Activated CD4-positive, alpha-beta T cell treated with anti-CD3 and anti-CD28 coated beads, Interleukin-2, Interleukin-6, amounts not matched to agents 100 ng/mL and 50 ng/mL, durations not matched to agents 16 hours and 8 hours (primary cell): Measurements from ENCODE around the gene IRF4.
"Not testable (repeated sequence)": the region's sequence is repeated elsewhere in the genome, so short reads cannot be mapped to it uniquely, and the experiment has no call there.

Experiments
- DNase-seq: peaks from one replicate; pipeline ENCODE4 v3.0.0-alpha.2; 2020

Gene IRF4

DNA sequence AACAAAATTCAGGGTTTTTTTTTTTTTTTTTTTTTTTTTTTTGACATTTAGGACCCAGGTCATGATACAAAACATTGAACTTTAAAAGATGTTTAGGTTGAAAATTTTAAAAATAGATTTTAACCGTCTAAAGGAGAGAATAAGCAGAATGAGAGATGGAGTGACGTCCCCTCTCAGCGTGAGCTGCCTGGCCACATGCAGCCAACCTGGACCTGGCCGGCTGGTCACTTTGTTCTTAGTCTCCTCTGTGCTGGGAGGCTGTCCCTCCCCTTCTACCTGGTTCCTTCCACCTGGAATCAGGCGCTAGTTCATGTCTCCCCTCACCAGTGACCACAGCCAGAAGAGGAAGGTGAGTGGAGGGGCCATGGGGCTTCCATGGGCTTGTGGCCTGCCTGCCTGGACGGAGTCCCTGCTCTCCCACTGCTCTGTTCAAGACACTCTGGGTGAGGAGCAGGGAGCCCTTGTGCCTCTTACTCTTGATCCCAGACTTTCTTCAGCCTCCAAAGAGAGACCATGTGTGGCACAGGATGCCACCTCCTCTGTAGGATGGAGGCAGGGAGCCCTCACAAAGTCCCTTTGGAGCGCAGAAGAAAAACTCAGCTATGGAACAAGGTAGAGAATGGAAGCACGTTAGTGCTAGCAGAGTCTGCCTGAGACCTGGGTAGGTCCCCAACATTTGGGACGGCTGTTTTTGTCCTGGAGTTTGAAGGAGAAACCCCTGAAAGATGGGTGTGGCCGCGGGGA, 31.7 kb downstream of the IRF4 start:
- DNase-seq: no peak

DNA sequence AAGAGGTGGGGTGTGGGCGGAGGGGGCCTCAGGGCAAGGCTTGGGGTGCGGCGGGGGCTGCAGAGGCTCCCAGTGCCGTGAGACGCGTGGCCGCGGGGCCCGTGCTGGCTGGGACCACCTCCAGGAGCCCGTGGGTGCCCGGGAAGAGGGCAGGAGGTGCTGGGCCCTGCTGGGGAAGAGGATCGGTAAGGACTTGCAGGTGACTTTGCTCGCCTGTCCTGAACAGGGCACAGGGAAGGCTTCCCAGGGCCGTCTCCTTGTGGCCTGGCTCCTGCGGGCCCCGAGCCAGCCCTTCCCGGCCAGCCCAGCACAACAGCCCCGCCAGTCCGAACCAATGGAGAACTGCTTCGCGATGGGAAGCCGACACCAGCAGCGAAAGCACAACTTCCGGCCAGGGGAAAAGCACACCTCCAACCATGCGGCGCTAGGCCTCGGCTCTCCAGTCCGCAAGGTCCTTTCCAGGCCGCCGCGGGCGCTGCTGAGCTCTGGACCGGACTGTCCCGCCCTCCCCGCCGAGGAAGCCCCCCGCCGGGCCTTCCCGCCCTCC, 32.3 kb downstream of the IRF4 start:
- DNase-seq: no peak

DNA sequence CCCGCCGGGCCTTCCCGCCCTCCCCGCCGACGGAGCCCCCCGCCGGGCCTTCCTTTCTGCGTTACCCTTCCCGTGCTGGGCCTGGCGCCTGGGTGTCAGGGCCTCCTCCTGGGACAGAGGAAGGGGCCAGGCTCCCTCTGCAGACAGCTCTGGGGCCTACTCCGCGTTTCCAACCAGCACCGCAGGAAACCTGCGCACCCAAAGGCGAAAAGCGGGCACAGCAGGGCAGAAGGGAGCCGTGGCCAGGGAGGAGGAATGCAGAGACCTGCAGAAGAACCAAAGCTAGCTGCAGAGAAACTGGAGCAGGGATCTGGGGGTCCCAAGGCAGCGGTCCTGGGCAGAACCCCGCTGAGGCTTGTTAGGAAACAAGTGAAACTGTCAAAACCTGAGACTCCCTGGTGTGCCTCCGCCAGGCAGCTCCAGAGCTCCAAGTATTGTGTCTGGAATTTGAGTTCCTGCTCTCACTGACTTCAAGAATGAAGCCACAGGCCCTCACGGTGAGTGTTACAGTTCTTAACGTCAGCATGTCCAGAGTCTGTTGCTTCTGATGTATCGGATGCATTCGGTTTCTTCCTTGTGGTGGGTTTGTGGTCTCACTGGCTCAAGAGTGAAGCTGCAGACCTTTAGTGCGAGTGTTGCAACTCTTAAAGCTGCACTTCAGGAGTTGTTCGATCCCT, 33.3 kb downstream of the IRF4 start:
- DNase-seq: no peak

DNA sequence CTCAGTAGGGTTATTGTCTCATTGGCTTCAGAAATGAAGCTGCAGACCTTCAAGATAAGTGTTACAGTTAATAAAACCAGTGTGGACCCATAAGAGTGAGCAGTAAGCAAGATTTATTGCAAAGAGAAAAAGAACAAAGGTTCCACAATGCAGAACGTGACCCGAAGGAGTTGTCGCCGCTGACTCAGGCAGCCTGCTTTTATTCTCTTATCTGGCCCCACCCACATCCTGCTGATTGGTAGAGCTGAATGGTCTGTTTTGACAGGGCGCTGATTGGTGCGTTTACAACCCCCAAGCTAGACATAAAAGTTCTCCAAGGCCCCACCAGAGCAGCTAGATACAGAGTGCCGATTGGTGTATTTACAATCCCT, 33.9 kb downstream of the IRF4 start:
- DNase-seq: not testable (repeated sequence)

DNA sequence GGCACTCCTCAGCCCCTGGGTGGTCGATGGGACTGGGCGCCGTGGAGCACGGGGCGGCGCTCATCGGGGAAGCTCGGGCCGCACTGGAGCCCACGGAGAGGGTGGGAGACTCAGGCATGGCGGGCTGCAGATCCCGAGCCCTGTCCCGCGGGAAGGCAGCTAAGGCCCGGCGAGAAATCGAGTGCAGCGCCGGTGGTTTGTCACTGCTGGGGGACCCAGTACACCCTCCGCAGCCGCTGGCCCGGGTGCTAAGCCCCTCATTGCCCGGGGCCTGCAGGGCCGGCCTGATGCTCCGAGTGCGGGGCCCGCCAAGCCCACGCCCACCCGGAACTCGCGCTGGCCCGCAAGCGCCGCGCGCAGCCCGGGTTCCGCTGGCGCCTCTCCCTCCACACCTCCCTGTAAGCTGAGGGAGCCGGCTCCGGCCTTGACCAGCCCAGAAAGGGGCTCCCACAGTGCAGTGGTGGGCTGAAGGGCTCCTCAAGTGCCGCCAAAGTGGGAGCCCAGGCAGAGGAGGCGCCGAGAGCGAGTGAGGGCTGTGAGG, 34.7 kb downstream of the IRF4 start:
- not testable (repeated sequence) for DNase-seq

DNA sequence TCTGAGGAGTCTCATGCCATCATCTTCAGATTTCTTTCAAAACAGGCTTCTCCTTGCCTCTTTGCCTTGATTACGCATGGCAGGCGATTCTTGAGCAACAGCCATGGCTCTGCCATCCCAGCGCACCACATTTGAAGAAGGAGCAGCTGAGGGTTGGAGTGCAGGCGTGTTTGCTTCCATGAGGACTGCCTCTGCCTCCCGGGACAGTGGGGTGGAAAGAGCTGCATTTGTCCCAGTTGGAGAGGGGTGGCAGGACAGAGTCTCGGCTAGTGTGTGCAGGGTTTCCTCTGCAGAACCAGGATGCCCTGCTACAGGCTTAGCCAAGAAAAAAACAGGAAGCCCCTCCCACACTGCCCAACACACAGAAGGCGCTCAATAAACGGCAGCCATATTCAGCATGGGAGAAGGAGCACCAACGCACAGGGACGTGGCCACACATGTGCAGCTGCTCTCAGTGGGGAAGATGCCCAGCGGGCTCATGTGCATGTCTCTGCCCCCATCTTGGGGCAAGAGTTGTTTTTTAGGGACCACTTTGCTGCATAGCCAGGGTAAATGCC, 36.6 kb downstream of the IRF4 start:
- no peak for DNase-seq

DNA sequence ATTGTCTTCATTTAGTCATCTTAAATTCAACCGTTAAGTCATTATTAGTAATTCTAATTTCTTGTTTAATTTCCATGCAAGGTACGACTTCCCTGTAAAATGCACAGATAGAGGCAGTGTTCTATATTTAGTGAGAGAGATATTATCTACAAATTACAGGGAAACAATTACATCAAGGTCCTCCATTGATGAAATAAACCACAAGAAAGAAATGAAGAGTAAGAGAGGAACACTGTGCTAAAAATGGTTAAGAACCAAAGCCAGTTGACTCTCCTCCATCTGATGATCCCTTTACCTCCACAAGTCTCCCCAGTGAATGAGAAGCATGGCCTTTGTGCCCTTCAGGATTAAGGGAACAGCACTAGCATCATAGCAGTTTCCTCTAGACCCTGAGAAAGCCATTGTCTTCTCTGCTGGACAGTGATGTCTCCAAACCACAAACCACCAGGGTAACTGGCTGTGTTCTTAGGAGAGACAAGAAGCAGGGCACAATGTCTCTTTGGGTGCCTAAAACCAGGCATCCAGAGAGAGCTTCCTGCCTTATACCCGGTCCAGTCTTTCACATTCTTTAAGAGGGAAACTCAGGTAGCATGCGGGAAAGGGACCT, 38.1 kb downstream of the IRF4 start:
- peak; percentile 39 for DNase-seq

DNA sequence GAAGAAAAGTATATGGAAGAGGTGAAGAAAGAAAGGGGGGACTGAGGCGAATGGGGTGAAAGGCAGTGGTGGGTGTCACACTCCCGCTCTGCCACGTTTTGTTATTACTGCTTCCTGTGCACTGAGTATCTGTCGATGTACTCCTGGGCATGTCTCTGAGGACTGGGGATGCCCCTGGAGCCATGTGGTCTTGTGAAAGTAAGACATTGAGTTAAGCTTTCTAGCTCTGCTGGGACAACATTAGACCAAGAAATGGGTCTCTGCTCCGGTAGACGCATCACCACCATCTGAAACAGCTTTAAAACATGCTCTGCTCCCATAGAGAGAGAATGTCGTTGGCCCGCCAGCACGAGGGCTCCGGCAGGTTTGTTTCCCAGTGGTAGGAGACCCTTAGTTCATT, 40.0 kb downstream of the IRF4 start:
- peak; percentile 57 for DNase-seq

DNA sequence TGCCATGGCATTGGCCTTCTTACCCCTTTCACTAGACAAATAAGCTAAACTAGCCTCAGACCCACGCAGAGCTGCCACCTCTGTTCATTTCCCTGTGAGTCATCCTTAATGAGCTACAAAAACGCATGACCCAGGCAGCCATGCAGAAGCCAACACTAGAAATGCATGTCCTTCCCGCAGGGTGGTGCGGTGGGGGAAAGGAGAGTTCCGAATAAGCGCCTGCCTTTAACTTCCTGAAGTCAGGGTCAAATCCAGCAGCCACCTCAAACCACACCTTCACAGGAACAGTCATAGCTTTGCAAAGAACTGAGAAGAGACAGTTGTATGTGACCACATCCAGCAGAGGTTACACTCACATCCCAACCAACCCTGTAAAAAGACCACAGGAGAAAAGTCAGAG, 40.4 kb downstream of the IRF4 start:
- peak; percentile 92 for DNase-seq

DNA sequence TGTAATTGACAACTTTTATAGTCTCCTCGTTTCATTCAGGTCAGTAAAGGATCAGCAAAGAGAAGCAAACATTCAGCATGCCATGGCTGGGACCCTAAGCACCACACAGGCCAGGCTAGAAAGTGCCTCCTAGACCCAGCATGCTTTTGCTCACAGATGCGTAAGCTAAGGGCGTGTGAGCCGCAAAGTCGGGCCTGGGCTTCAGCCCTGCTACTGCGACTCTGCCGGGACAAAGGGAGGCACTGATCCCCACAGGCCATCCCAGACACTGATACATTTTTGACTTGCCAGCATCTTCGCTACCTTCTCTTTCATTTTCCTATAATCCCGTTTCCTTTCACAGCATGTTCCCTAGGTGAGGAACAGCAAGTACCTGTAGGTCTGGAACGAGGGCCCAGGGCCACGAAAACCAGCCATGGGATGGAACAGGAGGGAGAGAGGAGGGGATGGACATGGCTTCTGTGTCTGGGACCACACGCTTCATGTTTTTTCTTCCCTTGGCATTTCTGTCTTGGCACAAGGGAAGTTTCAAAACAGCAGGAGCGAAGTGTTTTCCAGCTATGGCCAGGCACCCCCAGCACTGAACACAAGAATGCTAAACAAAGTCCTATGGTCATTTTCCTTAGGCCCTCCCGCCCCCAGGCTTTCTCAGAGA, 42.6 kb downstream of the IRF4 start:
- no peak for DNase-seq

DNA sequence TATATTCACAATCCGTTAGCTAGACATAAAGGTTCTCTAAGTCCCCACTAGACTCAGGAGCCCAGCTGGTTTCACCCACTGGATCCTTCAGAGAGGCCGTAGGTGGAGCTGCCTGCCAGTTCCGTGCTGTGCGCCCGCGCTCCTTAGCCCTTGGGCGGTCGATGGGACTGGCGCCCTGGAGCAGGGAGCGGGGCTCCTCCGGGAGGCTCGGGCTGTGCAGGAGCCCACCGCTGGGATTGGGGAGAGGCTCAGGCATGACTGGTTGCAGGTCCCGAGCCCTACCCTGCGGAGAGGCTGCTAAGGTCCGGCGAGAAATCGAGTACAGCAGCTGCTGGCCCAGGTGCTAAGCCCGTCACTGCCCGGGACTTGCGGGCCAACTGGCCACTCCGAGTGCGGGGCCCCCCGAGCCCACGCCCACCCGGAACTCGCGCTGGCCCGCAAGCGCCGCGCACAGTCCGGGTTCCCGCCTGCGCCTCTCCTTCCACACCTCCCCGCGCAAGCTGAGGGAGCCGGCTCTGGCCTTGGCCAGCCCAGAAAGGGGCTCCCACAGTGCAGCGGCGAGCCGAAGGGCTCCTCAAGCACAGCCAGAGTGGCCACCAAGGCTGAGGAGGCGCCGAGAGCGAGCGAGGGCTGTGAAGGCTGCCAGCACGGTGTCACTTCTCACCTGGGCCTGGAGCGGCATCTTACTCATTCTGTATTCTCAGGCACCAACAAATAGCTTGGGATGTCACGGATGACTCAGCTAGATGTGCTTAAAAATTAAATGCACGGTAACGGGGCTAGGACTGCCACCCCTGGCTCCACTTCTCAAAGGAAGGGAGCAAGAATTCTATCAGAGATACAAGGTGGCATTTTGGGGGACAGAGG, 44.1 kb downstream of the IRF4 start:
- no peak for DNase-seq

DNA sequence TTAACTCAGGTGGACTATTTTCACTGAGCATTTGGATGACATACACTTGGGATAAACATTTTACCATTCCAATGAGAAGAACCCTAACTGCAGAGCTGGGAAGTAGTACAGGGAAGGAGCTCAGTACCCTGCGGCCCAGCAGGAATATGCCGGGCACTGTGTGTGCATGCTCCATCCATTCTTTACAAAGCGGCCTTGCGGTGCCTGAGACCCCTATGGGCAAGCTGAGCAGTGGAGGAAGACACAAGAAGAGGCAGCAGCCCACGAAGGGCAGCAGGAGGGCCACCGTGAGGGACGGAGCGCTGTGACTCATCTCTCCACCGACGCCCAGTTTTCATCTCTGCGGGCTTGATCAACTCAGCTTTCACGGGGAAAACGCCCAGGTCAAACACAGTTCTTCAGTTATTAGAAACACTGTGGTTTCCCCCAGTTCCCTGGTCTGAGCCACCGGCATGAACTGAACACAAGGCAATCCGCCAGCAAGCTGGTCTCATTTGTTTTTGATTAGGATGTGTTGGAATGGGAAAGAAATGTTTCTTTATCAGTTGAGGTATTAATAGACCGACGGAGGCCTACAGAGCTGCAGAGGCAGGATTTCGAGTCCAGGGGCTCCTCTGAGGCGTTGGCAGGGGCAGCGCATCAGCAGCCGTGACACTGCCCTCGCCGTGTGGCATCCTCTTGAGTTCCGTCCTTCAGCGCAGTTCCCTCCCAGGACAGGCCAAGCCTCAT, 44.9 kb downstream of the IRF4 start:
- no peak for DNase-seq

DNA sequence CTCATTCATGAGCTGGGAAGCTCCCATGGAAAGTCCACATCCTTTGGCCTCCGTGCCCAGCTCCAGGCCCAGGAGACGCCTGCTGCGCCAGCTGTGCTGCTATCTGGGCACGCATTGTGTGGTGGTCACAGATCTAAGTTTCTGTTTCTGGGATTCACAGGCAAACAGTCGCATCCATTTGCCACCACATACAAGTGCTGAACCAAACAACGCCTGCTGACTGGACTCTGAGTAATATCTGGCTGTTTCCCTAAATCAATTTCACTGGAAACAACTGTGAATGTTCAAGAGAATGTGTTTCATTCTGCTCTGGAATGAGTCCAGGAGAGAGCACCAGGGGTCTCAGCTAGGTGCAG, 45.5 kb downstream of the IRF4 start:
- DNase-seq: no peak

DNA sequence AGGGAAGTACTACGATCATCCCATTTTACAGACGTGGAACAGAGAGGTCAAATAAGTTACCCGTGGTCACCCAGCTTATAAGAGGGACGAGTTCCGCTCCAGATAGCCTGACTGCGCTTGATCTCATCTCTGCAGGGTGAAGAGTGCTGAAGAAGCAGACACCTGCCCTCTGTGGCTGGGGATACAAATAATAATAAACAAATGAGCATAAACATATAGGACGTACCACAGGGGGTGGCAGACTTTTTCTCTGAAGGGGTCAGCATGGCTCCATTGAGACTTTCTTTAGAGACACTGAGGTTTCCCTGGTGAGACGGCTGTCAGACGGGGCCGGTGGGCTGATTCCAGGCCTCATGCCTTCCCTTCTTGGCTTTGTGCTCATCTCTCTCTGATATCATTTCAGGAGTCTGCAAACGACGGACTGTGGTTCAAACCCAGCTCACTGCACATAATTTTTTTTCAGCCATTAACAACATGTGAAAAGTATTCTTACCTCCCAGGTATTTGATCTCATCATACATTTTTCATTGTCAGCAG, 47.1 kb downstream of the IRF4 start:
- DNase-seq: no peak

DNA sequence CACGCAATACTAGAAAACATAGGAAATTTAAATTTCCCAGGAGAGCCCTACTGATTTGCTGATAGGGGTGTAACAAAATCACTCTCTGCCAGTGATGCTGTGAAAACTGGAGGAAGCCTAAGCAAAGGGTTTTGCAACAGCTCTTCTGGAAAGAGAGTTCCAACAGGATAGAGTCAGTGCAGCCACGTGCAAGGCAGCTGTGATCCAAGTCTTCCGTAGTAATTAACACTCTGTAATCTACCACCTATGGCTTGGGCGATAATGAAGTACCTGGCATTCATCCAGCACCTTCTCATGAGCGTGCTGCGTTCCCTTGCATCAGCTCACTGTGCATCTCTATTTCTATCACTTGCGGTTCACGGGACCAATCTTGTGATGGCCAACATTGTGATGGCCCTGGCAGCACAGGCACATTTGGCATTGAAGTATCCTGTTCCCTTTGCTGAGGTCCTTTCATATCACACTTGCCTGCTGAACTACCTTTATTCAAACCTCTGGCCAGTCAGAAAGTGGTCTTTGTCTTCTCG, 48.2 kb downstream of the IRF4 start:
- DNase-seq: no peak

DNA sequence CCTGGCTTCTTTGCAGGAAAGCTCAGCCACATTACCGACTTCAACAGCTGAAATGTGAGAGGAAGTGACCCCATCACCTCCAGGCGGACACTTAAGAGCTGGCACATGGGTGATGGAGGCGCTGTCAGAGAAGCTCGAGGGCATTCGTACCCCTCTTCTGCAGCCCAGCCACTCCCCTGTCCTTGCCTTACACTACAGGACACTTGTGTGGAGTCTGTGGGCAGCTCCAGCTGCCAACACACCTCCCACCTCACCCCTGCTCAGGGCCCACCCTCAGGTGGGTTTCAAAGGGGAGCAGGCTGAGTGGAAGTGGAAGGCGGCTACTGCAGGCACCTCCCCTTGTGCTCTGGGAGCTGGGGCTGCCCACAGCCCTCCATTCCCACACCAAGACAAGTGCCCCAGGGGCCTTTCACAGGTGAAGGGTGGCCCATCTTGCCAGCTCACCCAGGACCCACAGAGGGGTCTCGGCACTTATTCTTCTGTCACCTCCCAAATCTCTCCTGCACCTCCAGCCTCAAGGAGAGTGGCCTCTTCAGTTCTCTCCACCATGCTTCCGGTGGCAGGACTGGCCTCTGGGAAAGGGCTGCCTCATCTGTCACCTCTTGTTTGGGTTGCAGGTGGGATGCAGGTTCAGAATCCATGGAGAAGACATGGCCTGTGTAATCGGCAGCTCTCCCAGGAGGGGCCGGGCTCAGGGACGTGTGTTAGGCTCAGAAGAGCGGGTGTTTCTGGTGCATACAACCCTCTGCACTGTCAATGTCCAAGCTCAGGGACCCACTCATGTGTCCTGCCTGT, 49.8 kb downstream of the IRF4 start:
- DNase-seq: no peak

DNA sequence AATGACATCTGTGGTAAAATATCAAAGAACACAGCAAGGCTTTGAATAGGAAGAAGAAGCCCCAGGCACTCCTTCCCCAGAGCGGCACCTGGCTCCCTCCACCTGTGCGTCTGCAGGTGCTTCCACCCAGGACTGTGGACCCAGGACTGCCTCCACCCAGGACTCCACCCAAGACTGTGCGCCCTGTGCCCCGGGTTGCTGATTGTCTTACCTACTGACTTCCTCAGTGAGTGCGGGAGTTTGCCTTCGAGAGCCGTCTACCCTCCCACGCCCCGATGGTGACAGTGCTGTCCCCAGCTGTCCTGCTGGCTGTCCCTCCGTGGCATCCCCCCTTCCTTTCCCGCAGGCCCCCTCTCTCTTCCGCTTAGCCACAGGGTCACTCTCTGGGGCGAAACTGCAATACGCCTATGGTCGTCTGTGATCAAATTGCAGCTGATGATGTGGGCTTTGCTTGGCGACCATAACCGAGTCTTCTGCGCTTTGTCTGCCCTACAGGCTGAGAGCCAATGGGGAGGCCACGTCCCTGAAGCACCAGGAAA, 52.1 kb downstream of the IRF4 start:
- DNase-seq: no peak

DNA sequence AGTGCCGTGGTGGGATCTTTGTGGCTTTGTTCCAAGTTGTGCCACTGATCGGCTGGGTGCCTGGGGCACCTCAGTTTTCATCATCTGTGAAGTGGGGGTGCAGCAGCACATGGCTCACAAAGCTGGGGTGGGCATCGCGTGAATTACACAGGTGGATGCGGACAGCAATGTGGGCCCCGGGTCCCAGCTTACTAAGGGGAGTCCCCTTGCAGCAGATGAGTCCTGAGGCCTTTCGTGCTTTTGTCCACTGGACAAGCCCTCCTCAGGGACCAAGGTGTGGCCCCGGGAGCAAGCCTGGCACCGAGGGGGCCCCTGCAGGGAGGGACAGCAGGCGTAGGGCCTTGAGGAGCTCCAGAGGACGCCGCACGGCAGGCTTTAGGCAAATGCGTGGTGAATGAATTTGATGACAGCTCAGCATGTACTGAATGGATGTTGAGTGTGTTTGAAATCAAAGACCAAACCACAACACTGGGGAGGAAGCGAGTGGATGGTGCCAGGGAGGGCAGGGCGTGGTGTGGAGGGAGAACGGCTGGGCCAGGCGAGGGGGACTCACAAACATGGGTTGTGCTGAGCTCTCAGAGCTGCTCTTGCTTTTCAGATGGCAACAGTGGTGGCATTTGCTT, 53.2 kb downstream of the IRF4 start:
- DNase-seq: peak; percentile 61
